HG02610 (cell line): Measurements from ENCODE around the gene COL19A1.
"Not testable (repeated sequence)": the region's sequence is repeated elsewhere in the genome, so short reads cannot be mapped to it uniquely, and the experiment has no call there.

ENCODE experiments used
- ATAC-seq: cut with Tn5 transposase; IDR thresholded peaks from one replicate; pipeline ENCODE4 v1.9.1; 2021; ENCODE audit warnings: mild to moderate bottlenecking, moderate library complexity; ENCODE audit not compliant: unreplicated experiment

Gene COL19A1

GRCh38 chr6:69866770-69867638, 648 bp downstream of the COL19A1 start:
- ATAC-seq, result peak; percentile 60

GRCh38 chr6:69867639-69867976, 1.3 kb downstream of the COL19A1 start:
- ATAC-seq, result no peak

- no peak for ATAC-seq
Measured at GRCh38 chr6:69868252-69868804, 2.0 kb downstream of the COL19A1 start.

DNA sequence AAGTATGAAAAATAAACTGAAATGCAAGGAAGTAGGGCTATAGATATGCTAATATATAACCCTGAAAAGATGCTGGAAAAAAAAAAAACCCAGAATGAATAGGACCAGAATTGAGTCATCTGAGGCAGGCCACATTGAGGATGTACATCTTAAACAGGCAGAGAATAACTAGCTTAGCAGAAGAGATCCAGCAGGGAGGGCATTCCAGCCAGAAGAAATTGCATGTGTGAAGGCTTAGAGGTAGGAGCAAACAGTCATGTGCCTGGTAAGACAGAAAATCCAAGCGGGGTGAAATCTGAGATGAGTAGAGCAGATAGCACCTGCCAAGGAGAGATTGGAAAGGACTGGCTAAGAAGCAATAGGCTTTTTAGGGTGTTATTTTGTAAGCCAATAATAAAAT, 2.6 kb downstream of the COL19A1 start:
- ATAC-seq, result no peak

GRCh38 chr6:69871107-69871506, 4.8 kb downstream of the COL19A1 start:
- no peak for ATAC-seq

GRCh38 chr6:69873291-69873690, 6.9 kb downstream of the COL19A1 start:
- no peak for ATAC-seq

GRCh38 chr6:69875715-69876114, 9.4 kb downstream of the COL19A1 start:
- no peak for ATAC-seq

- ATAC-seq, result no peak
Measured at GRCh38 chr6:69878795-69879194, 12.4 kb downstream of the COL19A1 start.

DNA sequence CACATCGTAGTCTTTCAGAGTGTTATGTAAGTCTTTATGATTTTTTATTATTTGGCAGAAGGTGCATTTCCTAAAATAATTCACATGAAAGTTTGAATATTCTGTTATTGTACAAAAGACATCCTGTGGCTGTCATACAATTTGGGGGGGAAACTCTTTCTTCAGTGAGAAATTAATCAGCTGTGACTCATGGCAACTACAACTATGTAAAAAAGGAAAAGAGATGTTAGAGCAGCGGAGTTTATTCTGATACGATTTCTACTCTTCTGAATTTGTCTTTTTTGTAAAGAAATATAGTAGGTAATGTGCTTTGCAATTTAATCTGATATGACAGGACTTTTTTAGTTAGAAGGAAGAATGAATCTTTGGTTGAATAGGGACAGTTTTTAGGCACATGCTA, 14.2 kb downstream of the COL19A1 start:
- peak; percentile 27 for ATAC-seq

DNA sequence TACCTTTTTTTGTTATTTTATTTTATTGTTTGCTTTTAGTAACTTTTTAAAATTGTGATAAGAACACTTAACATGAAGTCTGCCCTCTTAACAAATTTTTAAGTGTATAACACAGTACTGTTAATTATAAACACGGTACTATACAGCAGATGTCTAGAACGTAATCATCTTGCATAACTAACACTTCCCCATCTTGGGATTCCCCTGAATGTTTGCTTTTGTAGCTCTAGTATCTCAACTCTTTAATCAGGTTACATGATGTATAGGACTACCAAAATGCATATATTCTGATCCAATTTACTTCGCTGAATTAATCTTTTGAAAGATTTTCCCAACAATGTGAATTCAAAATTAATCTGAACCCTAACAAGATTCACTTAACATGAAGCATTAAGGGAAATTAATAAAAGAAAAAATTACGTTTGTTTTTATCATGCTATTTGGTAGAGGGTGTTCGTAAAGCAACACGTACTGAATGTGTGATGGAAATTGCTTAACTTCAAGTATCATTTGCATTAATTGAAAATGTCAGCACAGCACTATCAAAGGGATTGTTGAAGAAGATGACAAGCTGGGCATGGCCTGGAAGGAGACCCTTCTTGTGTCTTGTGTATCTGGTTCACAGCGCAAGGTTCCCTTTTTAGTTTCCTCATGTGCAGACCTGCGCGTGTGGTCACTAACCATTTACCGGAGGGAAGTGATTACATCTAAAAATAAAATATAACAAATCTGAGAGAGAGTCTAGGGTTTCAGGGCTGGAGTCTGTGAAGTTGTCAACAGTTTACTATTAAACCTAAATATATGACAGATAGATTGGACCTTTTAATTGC, 15.2 kb downstream of the COL19A1 start:
- peak; percentile 84 for ATAC-seq

DNA sequence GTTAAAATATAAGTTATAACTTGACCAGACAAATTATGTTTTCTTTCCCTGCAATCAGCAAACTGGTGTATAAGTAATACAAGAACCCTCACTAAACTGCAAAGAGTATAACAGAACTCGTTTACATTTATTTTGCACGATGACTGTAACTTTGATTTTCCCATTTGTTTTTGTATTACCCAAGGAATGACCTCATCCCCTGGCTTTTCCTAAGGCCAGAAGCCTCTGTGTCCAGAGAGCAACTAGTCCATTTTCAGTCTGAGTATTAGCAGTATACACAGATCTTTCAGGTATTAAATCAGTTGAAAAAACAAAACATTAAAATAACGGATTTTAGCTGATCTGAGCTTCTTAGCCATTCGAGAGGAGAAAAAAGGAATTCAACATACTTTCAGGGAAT, 17.2 kb downstream of the COL19A1 start:
- ATAC-seq, result no peak

GRCh38 chr6:69884231-69884630, 17.9 kb downstream of the COL19A1 start:
- ATAC-seq, result no peak

DNA sequence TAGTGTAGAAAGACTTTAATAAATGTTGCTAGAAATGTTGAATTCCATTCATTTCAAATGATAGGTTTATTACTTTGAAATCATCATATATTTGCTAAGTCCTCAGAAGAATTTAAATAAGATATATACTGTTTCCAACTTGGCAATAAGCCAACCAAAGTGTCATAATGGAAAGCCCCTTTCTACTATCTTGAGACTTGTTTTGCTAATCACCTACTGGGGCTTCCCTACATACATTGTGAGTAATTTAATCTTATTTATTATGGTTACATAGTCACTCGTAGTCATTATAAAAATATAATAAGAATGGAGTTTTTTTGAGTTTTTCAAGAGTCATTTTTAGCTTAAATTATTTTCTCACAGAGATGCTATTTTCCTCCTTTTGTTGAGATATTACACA, 20.7 kb downstream of the COL19A1 start:
- peak; percentile 65 for ATAC-seq

- ATAC-seq, result no peak
Measured at GRCh38 chr6:69887714-69888345, 21.5 kb downstream of the COL19A1 start.

- no peak for ATAC-seq
Measured at GRCh38 chr6:69888482-69889233, 22.3 kb downstream of the COL19A1 start.

DNA sequence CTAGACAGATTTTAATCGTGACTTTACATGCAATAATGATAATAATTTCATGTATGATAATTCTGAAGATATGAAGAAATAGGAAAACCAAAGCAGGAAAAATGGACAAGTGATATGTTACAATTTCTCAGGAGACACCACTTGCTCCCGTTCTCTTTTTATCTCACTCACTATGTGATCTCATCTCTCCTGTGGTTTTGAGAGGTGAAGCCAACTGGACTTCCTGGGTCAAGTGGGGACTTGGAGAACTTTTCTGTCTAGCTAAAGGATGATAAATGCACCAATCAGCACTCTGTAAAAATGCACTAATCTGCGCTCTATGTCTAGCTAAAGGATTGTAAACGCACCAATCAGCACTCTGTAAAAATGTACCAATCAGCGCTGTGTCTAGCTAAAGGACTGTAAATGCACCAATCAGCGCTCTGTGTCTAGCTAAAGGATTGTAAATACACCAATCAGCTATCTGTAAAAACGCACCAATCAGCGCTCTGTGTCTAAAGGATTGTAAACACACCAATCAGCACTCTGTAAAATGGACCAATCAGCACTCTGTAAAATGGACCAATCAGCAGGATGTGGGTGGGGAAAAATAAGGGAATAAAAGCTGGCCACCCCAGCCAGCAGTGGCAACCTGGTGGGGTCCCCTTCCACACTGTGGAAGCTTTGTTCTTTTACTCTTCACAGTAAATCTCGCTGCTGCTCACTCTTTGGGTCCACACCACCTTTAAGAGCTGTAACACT, 23.0 kb downstream of the COL19A1 start:
- not testable (repeated sequence) for ATAC-seq

DNA sequence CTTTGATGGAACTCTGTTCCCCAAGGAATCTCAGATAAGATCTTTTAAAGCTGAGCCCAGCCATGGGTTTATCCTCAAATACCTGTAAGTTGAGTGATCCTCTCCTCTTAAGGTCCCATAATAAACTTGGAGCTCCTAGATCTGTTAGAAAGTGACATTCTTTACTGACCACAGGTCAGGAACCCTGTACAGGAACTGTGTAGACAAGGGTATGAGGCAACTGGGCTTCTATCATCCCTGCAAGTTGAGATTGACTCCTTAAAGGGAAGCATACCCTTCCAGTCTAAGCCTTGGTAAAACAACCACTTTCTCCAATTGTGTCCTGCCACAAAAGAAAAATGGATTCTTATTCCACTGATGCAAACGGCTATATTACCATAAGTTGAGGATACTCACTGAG, 26.2 kb downstream of the COL19A1 start:
- ATAC-seq, result not testable (repeated sequence)

DNA sequence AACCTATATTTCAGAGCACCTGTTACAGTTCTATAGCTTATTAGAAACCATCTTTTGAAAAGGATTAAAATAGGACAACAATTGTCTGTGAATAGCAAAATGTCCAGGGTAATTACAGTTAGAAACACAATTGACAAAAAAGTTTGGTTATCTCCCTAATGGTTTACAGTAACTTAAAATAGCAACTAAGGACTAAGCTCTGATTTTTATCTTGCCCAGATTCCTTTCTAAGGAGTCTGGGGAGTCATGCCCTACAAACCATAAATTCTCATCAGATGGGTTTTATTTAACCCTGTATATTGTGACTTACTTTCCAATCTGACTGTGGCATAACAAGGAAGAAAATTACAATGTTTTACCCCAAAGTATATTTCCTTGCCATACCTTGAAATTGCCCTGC, 26.9 kb downstream of the COL19A1 start:
- ATAC-seq, result not testable (repeated sequence)

DNA sequence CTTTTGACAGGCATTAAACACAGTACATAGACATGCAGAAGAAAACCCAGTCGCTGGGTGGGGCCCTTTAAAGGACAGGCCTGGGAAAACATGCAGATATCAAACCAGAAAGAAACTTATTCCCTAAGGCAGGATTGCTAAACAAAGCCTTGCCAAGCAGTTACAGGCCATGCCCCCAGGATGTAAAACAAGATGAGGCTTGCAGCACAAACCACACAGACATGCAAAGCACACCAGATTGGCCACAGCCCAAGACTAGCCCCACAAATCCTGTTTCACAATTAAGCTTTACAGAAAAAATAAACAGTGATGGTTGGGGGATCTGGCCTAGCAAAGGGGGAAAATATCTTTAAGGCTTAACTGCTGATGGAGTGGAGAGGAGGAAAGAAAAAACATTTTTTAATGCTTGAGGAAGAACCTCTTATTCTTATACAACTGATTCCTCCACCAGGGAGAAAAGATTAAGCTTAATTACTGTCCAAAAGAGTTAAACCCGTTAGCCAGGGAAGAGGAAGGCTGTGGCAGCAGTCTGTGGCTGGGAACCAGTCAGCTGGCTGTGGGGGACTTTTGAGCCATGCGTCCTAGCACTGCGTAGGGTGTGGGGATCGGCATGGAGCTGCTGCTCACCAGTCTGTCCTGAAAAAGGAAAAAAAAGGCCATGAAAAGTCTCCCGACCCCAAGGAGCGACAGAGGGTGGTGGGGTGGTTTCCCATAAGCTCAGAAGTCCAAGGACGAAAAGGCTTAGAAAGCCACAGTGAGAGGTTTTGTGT, 28.4 kb downstream of the COL19A1 start:
- peak; percentile 59 for ATAC-seq
